ENCODE data around the gene UBALD2.
"Not testable (repeated sequence)": the region's sequence is repeated elsewhere in the genome, so short reads cannot be mapped to it uniquely, and the experiment has no call there.

UBALD2 gene

GRCh38 chr17:76264755-76265623, at the start of gene UBALD2:
Gene UBALD2 (plus strand): TSS chr17:76265348. CDS start chr17:76265506, 158 bp downstream.
- DNase-seq = peak; percentile 85

DNA sequence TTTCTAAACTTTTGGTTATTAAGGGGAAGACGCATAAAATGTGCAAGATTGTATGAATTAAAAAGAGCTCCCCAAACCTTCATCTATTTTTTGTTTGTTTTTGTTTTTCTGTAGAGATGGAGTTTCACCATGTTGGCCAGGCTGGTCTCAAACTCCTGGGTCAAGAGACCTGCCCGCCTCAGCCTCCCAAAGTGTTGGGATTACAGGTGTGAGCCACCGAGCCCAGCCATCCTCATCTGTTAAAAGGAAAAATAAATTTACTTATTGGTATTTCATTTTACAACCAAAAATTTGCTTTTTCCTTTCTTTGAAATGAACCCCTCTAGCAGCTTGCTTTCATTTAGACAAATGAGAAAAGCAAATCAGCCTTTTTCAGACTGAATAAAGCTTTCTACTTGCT, 48.1 kb upstream of the UBALD2 start:
- DNase-seq = no peak

GRCh38 chr17:76219670-76220383, 45.3 kb upstream of the UBALD2 start:
- no peak for DNase-seq

DNA sequence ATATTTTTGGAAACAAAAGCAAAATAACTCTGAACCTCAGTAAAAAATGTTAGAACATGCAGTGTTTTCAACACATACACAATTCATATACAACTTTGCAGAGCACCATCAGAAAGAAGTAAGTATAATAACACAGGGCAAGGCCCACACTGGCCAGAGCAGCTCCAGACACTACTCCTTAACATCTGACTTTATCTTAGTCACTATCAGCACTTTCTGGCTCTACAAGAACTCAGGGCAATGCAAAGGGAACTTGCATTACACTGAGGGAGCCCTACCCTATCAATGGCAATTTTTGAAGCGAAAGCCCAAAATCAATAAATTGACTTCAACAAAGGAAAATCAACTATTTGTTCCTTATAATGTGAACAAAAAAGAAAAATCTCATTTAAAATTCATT, 41.3 kb upstream of the UBALD2 start:
- DNase-seq = no peak

GRCh38 chr17:76225373-76226086, 39.6 kb upstream of the UBALD2 start:
- DNase-seq = not testable (repeated sequence)

DNA sequence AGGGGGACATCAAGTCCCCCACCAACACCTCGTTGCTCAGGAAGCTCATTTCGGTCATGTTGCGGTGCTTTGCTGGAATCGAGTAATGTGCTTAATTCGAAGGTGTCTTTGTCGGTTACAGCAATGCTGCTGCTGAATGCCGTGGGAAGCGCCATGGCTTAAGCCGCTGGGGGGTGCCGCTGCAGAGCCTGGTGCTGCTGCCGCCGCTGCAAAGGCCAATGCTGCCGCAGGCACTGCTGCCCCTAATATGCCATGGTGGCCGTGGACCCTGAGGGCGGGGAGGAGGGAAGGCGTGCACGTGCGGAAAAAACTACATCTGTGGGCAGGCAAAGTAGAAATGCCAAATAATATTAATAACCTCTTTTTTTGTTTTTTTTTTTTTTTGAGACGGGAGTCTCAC, 38.4 kb upstream of the UBALD2 start:
- DNase-seq = not testable (repeated sequence)

DNA sequence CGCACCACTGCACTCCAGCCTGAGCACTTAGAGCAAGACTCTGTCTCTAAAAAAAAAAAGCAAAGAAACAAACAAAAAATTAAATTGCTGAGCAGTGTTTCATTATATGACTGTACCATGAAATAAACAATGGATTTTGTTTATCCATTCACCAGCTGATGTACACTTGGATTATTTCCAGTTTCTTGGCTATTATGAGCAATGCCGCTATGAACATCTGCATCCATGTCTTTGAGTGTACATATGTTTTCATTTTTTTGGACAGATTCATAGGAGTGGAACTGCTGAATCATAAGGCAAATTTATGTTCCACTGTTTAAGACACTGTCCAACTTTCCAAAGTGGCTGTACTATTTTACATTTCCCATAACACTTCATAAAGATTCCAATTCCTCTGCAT, 32.8 kb upstream of the UBALD2 start:
- no peak for DNase-seq

DNA sequence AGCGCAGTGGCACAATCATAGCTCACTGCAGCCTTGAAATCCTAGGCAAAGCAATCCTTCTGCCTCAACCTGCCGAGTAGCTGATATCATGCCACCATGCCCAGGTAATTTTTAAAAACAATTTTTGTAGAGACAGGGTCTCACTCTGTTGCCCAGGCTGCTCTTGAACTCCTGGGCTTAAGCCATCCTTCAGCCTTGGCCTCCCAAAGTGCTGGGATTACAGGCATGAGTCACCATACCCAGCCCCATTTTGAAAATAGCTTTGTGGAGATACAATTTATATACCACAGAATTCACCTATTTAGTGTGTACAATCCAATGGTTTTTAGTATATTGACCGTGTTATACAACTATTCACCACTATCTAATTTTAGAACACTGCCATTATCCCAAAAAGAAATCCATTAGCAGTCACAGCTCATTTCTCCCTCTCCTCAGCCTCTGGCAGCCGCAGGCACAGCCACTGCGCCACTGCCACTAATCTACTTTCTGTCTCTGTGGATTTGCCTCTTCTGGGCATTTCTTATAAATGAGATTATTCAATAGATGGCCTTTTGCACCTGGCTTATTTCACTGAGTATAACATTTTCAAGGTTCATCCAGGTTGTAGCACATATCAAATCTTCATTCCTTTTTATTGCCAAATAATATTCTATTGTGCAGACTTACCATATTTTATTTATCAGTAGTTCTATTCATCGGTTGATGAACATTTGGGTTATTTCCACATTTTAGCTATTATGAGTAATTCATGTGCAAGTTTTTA, 31.4 kb upstream of the UBALD2 start:
- DNase-seq = no peak

DNA sequence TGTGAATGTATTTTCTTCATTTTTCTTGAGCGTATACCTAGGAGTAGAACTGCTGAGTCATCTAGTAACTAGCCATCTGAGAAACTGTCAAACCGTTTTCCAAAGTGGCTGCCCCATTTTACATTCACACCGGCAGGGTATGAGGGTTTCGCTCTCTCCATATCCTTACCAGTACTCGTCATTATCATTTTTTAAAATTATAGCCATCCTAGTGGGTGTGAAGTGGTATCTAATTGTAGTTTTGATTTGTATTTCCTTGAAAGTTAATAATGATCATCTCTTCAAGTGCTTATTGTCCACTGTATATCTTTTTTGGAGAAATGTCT, 30.8 kb upstream of the UBALD2 start:
- DNase-seq = no peak

DNA sequence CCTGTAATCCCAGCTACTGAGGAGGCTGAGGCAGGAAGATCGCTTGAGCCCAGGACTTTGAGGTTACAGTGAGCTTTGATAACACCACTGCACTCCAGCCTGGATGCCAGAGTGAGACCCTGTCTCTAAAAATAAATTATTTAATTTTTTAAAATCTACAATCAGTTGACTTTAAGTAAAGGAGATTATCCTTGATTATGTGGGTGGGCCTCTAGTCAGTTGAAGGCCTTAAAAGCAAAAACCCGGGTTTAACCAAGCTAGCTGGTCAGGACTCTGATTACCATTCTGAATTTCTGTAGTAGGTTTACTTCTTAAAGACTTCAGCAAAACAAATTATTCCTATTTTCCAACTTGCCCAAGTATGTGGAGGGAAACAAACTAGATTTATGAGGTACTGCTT, 29.3 kb upstream of the UBALD2 start:
- no peak for DNase-seq

GRCh38 chr17:76236603-76237002, 28.5 kb upstream of the UBALD2 start:
- no peak for DNase-seq

GRCh38 chr17:76237859-76238313, 27.3 kb upstream of the UBALD2 start:
- no peak for DNase-seq

- no peak for DNase-seq
These were observed 26.2 kb upstream of the UBALD2 start for GRCh38 chr17:76238847-76239537.

DNA sequence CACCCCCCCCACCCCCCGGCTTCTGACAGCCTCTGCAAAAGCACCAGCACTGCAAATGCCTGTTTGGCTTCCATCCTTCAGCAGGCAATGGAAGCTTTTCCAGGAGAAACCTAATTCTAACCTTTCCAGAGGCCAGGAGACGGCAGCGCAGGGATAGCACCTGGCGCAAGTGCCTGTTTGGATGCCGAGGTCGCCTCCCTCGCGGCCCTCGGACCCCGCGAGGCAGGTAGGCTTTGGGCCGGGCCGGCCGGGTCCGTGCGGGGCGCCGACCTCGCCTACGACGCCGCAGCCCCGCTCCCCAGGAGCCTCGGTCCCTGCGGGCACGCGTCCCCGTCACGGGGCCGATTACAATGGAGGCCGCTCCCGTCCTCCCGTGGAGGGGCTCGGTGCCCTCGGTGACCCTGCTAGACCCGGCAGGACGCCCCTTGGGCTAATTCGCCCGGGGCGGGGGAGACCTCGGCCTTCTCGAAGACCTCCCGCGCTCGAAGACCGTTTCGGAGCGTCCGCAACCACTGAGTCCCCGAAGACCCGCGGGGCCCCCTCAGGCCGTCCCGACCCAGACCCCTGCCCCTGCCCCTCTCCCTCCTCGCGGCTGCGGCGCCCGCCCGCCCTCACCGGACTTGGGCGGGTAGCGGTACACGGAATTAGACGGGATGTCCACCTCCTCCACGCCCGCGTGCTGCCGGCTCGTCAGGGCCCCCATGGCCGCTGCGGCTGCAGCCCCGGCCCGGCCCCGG, 25.4 kb upstream of the UBALD2 start:
- no peak for DNase-seq

GRCh38 chr17:76240461-76241203, 24.5 kb upstream of the UBALD2 start, which contains the start of gene RNF157:
Gene RNF157 (minus strand): TSS chr17:76240493. CDS start chr17:76240240, 253 bp downstream.
- DNase-seq = no peak

DNA sequence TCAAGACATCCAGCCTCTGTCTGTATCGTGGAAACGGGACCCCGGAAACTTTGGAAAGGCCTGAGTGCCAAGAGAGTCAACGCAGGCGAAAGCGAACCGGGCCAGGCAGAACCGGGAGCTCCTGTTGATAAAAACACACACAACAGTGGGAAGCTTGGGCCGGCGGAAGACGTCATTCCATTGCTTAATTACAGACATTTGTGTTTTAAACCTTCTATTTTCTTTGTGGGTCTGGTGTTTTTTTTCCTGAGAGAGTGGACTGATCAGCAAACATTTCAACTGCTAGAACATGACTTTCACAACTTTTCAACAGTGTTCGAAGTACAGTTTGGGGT, 24.0 kb upstream of the UBALD2 start:
- no peak for DNase-seq

DNA sequence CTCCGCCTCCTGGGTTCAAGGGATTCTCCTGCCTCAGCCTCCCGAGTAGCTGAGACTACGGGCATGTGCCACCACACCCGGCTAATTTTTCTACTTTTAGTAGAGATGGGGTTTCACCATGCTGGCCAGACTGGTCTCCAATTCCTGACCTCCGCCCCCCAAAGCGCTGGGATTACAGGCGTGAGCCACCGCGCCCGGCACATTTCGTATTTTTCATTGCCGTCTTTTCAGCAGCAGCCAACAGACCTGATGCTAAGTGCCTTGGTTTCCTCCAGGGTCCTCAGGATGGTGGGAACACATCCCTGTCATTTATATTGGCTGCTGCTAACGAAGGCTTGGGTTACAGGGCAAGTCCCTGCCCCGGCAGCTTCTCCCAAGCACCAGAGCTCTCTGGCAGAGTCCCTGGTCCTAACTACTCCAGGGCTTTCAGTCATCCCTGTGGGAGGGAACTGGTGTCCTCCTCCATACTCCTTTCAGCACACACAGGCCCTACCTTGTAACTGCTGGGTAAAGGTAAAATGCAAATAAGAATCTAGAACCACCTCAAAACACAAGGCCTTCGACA, 23.4 kb upstream of the UBALD2 start:
- no peak for DNase-seq

DNA sequence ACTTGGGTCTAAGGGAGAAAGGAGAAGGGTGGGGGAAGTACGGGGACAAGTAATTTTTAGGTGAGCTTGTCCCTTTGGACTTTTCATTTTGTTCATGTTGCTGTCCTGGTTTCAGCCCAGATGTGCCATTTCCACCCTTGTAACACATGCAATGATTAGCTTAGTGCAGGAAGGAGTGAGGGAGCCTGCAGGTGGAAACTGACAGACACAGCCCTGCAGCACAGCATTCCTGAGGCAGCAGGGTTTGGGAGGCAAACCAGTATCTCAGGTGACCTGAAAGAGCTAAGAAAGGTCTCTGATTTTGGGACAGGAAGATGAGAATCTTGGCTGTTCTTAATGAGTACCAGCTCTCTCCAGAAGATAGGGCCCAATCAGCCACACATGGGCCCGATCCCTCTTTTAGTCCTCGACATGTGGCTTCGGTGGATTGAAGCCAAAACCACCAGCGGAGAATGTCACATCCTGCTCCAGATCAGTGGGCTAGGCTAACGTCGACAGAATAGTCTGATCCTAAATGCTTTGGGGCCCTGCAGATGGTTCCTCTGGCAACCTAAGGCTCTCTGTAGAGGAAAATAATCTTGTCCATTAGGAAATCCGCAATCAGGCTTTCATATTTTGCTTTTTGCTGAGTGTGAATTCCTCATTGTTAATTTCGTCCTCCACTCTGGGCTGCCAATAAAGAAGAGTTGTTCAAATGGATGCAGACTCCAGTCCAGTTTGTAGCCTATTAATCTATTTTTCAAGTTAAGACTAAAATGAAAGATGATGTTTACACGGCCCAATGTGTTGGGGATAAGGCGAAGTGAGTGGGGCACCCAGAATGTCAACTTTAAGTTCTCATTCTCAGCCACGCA, 21.1 kb upstream of the UBALD2 start:
- no peak for DNase-seq

DNA sequence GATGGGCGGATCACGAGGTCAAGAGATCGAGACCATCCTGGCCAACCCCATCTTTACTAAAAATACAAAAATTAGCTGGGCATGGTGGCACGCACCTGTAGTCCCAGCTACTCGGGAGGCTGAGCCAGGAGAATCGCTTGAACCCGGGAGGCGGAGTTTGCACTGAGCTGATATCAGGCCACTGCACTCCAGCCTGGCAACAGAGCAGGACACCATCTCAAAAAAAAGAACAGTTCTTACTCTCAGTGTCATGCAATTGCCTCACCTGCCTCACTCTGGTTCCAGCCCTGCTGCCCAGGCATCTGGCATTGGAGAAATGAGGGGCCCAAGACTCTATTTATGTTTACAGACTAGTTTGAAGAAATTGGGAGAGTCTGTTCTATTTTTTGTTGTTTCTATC, 20.4 kb upstream of the UBALD2 start:
- DNase-seq = not testable (repeated sequence)
